ENCODE data around the gene FNBP1. TPM values are rescaled to one million over a fixed set of nuclear protein-coding genes. Genes with fewer than 3 reads are reported as not detected.

FNBP1 gene
- total and polyA plus RNA-seq, 4 donors, result 21.9 to 92.9 (median 63.8) TPM

GRCh38 chr9:129887334-129888292 lies 155.4 kb downstream of the FNBP1 start:
- intact Hi-C loops (cut with DNase I), result loop anchor here (5.0 kb wide), 2 partner anchors 50 to 155 kb away; partner anchors contain the start of genes FNBP1 (in 2 of the 2), C9orf78 (in 1 of the 2) and USP20 (in 1 of the 2)
- DNase-seq (peak in 1 of 2 donors; percentile 64), ATAC-seq (ENCODE audit: low FRiP score) (no peak)
- peaks cover 0 to 6% of the 10 kb centered on the region in 2 donors for H3K36me3 ChIP-seq (ENCODE audit: control insufficient read depth in 1 of 2, insufficient read depth in 2 of 2, low read length in 1 of 2)
- H3K4me1 ChIP-seq (ENCODE audit: control insufficient read depth in 1 of 2, insufficient read depth in 2 of 2, low read length in 2 of 2), result no peaks in the 10 kb centered on the region
- no peaks in the 10 kb centered on the region for H3K9me3 ChIP-seq (ENCODE audit: control insufficient read depth, low read length)
- WGBS, 2 donors, result 72 to 77% methylated on average over 27 of the region's 27 CpGs
- H3K27ac ChIP-seq (ENCODE audit: low read depth in 1 of 2, low read length in 2 of 2), result no peak overlapping the region
- H3K27me3 ChIP-seq (ENCODE audit: control insufficient read depth in 1 of 2, insufficient read depth in 2 of 2, low read length in 1 of 2), result no peaks in the 10 kb centered on the region
- H3K4me3 ChIP-seq (ENCODE audit: low read length in 2 of 2), result no peak overlapping the region

GRCh38 chr9:129886226-129887174 lies 156.5 kb downstream of the FNBP1 start:
- H3K4me1 ChIP-seq (ENCODE audit: control insufficient read depth in 1 of 2, insufficient read depth in 2 of 2, low read length in 2 of 2), result no peaks in the 10 kb centered on the region
- intact Hi-C loops (cut with DNase I), result loop anchor here (5.0 kb wide), 2 partner anchors 49 to 156 kb away; partner anchors contain the start of genes FNBP1 (in 2 of the 2), C9orf78 (in 1 of the 2) and USP20 (in 1 of the 2)
- H3K4me3 ChIP-seq (ENCODE audit: low read length in 2 of 2), result no peak overlapping the region
- ATAC-seq (ENCODE audit: low FRiP score), result no peak
- H3K36me3 ChIP-seq (ENCODE audit: control insufficient read depth in 1 of 2, insufficient read depth in 2 of 2, low read length in 1 of 2), result peaks cover 0 to 6% of the 10 kb centered on the region in 2 donors
- peak in 1 of 2 donors; percentile 62 for DNase-seq
- H3K9me3 ChIP-seq (ENCODE audit: control insufficient read depth, low read length), result no peaks in the 10 kb centered on the region
- WGBS, 2 donors, result 55% methylated on average over 20 of the region's 20 CpGs
- H3K27ac ChIP-seq (ENCODE audit: low read depth in 1 of 2, low read length in 2 of 2), result peak overlapping the region in 1 of 2 donors; percentile 49
- no peaks in the 10 kb centered on the region for H3K27me3 ChIP-seq (ENCODE audit: control insufficient read depth in 1 of 2, insufficient read depth in 2 of 2, low read length in 1 of 2)

GRCh38 chr9:129885670-129886106 lies 157.3 kb downstream of the FNBP1 start:
- DNase-seq (peak; percentile 97 to 99), ATAC-seq (ENCODE audit: low FRiP score) (peak; percentile 95)
- intact Hi-C loops (cut with DNase I), result loop anchor here (5.0 kb wide), 2 partner anchors 48 to 157 kb away; partner anchors contain the start of genes FNBP1 (in 2 of the 2), C9orf78 (in 1 of the 2) and USP20 (in 1 of the 2)
- WGBS, 2 donors, result 1% methylated on average over 27 of the region's 27 CpGs
- peak overlapping the region in 1 of 2 donors; percentile 53 for H3K27ac ChIP-seq (ENCODE audit: low read depth in 1 of 2, low read length in 2 of 2)
- H3K9me3 ChIP-seq (ENCODE audit: control insufficient read depth, low read length), result no peaks in the 10 kb centered on the region
- H3K4me1 ChIP-seq (ENCODE audit: control insufficient read depth in 1 of 2, insufficient read depth in 2 of 2, low read length in 2 of 2), result no peaks in the 10 kb centered on the region
- no peaks in the 10 kb centered on the region for H3K27me3 ChIP-seq (ENCODE audit: control insufficient read depth in 1 of 2, insufficient read depth in 2 of 2, low read length in 1 of 2)
- peaks cover 0 to 8% of the 10 kb centered on the region in 2 donors for H3K36me3 ChIP-seq (ENCODE audit: control insufficient read depth in 1 of 2, insufficient read depth in 2 of 2, low read length in 1 of 2)
- no peak overlapping the region for H3K4me3 ChIP-seq (ENCODE audit: low read length in 2 of 2)

GRCh38 chr9:129885018-129885669 lies 157.8 kb downstream of the FNBP1 start:
- DNase-seq (peak in 1 of 2 donors; percentile 71), ATAC-seq (ENCODE audit: low FRiP score) (peak; percentile 59)
- H3K9me3 ChIP-seq (ENCODE audit: control insufficient read depth, low read length), result no peaks in the 10 kb centered on the region
- H3K27ac ChIP-seq (ENCODE audit: low read depth in 1 of 2, low read length in 2 of 2), result peak overlapping the region; percentile 1 to 53
- intact Hi-C loops (cut with DNase I), result loop anchor here (5.0 kb wide), 2 partner anchors 48 to 157 kb away; partner anchors contain the start of genes FNBP1 (in 2 of the 2), C9orf78 (in 1 of the 2) and USP20 (in 1 of the 2)
- no peaks in the 10 kb centered on the region for H3K4me1 ChIP-seq (ENCODE audit: control insufficient read depth in 1 of 2, insufficient read depth in 2 of 2, low read length in 2 of 2)
- no peaks in the 10 kb centered on the region for H3K27me3 ChIP-seq (ENCODE audit: control insufficient read depth in 1 of 2, insufficient read depth in 2 of 2, low read length in 1 of 2)
- no peak overlapping the region for H3K4me3 ChIP-seq (ENCODE audit: low read length in 2 of 2)
- peaks cover 0 to 12% of the 10 kb centered on the region in 2 donors for H3K36me3 ChIP-seq (ENCODE audit: control insufficient read depth in 1 of 2, insufficient read depth in 2 of 2, low read length in 1 of 2)
- WGBS, 2 donors, result 34 to 35% methylated on average over 27 of the region's 27 CpGs

- Histone ChIP-seq H3K36me3 (ENCODE audit: control insufficient read depth in 1 of 2, insufficient read depth in 2 of 2, low read length in 1 of 2) (peaks cover 0 to 7% of the 10 kb centered on the region in 2 donors), H3K9me3 (ENCODE audit: control insufficient read depth, low read length) (no peaks in the 10 kb centered on the region), H3K4me1 (ENCODE audit: control insufficient read depth in 1 of 2, insufficient read depth in 2 of 2, low read length in 2 of 2) (no peaks in the 10 kb centered on the region), H3K4me3 (ENCODE audit: low read length in 2 of 2) (no peak overlapping the region), H3K27me3 (ENCODE audit: control insufficient read depth in 1 of 2, insufficient read depth in 2 of 2, low read length in 1 of 2) (no peaks in the 10 kb centered on the region), H3K27ac (ENCODE audit: low read depth in 1 of 2, low read length in 2 of 2) (peak overlapping the region; percentile 21 to 32)
- 13% methylated on average over 24 of the region's 24 CpGs for WGBS, 2 donors
- DNase-seq (peak; percentile 94 to 96), ATAC-seq (ENCODE audit: low FRiP score) (peak; percentile 87)
- intact Hi-C loops (cut with DNase I), result loop anchor here (5.0 kb wide), 2 partner anchors 47 to 158 kb away; partner anchors contain the start of genes FNBP1 (in 2 of the 2), C9orf78 (in 1 of the 2) and USP20 (in 1 of the 2)
These were observed 158.6 kb downstream of the FNBP1 start for GRCh38 chr9:129884220-129885017.

GRCh38 chr9:129881547-129882324 lies 161.3 kb downstream of the FNBP1 start:
- H3K36me3 ChIP-seq (ENCODE audit: control insufficient read depth in 1 of 2, insufficient read depth in 2 of 2, low read length in 1 of 2), result peaks cover 0 to 7% of the 10 kb centered on the region in 2 donors
- 76 to 80% methylated on average over 19 of the region's 19 CpGs for WGBS, 2 donors
- intact Hi-C loops (cut with DNase I), result no loop called here
- DNase-seq, result no peak
- no peaks in the 10 kb centered on the region for H3K9me3 ChIP-seq (ENCODE audit: control insufficient read depth, low read length)
- no peak overlapping the region for H3K27ac ChIP-seq (ENCODE audit: low read depth in 1 of 2, low read length in 2 of 2)
- no peak for ATAC-seq (ENCODE audit: low FRiP score)
- H3K4me1 ChIP-seq (ENCODE audit: control insufficient read depth in 1 of 2, insufficient read depth in 2 of 2, low read length in 2 of 2), result no peaks in the 10 kb centered on the region
- H3K27me3 ChIP-seq (ENCODE audit: control insufficient read depth in 1 of 2, insufficient read depth in 2 of 2, low read length in 1 of 2), result no peaks in the 10 kb centered on the region
- H3K4me3 ChIP-seq (ENCODE audit: low read length in 2 of 2), result no peak overlapping the region

All from aorta (tissue), 5 donors.